Skin of body (tissue), 2 donors: ENCODE measurements around the gene RASEF. TPM values are rescaled to one million over a fixed set of nuclear protein-coding genes. Genes with fewer than 3 reads are reported as not detected.

ENCODE experiments used
- DNase-seq: peaks from one replicate; lab custom pipeline; 2025; lab: John Stamatoyannopoulos, UW
- total RNA-seq: library from RNA; depleted of rRNA; stranded (reverse); fragments of >200 nt; gene quantifications from one replicate; pipeline ENCODE4 v1.2.3, GENCODE V29; 2014

Gene RASEF
- total RNA-seq, 1 donor from 2014 or later, result 4.9 TPM

DNA sequence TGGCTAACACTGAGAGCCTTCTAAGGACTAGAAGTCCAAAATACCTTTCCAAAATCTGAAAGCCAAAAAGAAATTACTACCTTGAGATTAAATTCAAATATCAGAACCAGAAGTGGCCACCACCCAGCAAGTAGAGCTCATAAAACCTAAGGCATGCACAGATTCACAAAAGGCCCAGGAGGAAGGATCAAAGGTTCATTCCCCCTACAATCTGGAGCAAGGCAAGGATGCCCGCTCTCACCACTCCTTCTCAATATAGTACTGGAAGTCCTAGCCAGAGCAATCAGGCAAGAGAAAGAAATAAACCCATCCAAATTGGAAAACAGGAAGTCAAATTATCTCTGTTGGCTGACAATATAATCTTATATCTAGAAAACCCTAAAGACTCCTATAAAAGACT lies 6.0 kb downstream of the RASEF start:
- DNase-seq, result no peak

- no peak for DNase-seq
Observed at GRCh38 chr9:83056174-83056573, 6.8 kb downstream of the RASEF start.

- DNase-seq, result no peak
Observed at GRCh38 chr9:83047839-83048775, 14.8 kb downstream of the RASEF start.

GRCh38 chr9:83043597-83043996 lies 19.3 kb downstream of the RASEF start:
- DNase-seq, result peak; percentile 61

- DNase-seq, result no peak
Observed at GRCh38 chr9:83041771-83042170, 21.2 kb downstream of the RASEF start.

DNA sequence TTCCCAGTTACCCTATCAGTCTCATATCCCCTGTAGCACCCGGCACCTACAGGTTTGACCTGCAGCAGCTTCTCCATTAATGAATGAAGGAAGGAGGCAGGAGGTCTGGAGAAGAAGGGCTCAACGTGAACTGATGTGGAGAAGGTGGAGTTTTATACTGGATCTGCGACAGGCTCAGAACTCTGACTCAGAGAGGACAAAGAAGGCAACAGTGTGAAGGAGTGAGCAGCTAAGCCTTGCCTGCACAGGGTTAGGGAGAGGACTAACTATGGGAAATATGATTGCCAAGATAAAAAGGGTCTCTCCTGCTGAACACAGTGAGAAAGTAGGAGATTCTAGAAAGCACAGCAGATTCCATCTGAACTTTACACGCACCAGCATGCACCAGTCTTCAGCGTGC lies 23.6 kb downstream of the RASEF start:
- no peak for DNase-seq

GRCh38 chr9:83036043-83036442 lies 26.9 kb downstream of the RASEF start:
- no peak for DNase-seq

GRCh38 chr9:83035143-83035542 lies 27.8 kb downstream of the RASEF start:
- no peak for DNase-seq

DNA sequence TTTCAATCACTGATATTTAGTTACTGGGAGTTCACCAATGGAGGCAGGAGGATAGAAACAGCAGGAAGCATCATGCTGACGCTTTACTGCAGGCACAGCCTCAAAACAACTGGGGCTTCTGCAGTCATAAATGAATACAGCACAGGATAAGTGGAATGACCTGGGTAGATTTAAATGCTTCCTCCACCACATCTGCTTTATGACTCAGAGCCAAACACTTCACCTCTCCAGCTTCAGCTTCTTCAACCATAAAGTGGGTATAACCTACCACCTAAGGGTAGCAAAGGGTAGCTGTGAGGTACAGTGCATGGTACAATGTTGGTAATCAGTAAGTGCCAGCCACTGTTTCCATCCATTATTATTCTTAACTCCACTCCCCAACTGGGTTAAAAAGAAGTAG lies 28.4 kb downstream of the RASEF start:
- DNase-seq, result no peak

DNA sequence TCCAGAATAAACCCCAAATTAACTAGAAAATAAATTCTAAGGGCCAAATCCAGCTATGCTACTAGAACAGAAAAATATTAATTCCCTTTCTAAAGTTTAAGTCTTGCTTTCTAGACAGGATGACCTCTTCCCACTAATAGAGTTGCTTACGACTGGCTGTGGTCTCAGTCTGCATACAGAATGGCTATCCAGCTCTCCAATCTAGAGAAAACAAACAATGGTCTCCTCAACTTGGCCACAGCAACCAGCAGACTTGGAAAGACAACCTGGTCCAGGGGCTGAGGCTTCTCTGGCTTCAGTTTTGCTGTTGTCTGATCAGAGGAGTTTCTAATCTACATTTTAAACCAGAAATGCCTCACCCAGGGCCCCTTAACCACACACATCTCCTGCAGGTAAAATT lies 28.9 kb downstream of the RASEF start:
- DNase-seq, result no peak

- no peak for DNase-seq
Observed at GRCh38 chr9:83032065-83032625, 30.8 kb downstream of the RASEF start.

- DNase-seq, result peak; percentile 42
Observed at GRCh38 chr9:83030391-83031107, 32.4 kb downstream of the RASEF start.

DNA sequence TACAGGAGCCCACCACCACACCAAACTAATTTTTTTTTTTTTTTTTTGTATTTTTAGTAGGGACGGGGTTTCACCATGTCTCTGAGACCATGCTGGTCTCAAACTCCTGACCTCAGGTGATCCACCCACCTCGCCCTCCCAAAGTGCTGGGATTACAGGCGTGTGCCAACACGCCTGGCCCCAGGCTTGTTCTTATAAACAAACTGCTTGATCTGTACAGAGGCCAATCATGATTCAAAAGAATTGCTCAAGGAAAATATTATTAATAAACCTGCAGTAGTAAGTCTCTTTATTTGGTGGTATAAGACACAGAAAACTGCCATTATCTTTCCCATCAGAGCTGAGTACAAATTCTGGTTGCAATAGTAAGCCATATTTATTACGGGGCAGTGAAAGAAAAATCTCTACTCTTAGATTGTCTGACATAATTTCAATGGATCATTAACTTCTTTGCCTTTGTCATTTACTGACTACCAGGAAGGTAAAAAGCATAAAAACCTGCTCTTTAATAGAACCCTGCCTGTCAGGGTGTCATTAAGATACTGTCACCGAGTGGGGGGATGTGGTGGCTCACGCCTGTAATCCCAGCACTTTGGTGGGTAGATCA lies 33.3 kb downstream of the RASEF start:
- DNase-seq, result no peak

- no peak for DNase-seq
Observed at GRCh38 chr9:83027153-83027891, 35.6 kb downstream of the RASEF start.

GRCh38 chr9:83024506-83025125 lies 38.3 kb downstream of the RASEF start:
- no peak for DNase-seq

DNA sequence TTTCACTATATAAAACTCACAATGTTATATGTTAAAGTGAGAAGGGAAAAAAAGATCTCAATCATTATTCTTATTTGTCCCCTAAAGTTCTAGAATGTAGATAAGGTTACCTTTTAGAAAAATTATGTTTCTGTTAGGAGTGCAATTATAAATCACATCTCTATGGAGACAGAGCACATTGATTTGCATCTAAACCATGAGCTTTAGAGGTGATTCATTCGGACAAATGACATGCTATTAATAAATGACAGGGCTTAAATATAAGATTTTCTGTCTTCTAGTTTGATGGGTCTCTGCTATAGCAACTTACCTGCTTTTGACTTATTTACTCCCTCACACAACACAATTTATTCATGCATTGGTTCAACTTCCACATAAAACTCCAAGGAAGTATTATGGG lies 39.8 kb downstream of the RASEF start:
- DNase-seq, result no peak

DNA sequence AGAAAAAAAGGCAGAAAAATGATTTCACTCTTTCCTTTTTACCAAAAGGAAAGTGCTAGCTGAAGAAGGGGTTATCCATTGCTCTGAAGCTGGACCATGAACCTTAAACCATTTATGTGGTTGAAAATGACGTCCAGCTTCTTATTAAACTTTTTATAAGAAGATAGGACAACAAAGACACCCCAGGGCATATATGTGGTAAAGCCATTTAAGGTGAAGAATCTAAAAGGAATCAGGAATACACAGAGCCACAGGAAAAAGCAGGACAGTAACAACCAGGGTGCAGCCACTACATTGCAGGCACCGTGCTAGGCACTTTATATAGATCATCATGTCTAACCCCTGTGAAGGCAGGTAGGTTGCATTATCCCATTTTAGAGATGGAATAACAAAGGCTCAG lies 42.1 kb downstream of the RASEF start:
- no peak for DNase-seq

- no peak for DNase-seq
Observed at GRCh38 chr9:83020327-83020726, 42.6 kb downstream of the RASEF start.

DNA sequence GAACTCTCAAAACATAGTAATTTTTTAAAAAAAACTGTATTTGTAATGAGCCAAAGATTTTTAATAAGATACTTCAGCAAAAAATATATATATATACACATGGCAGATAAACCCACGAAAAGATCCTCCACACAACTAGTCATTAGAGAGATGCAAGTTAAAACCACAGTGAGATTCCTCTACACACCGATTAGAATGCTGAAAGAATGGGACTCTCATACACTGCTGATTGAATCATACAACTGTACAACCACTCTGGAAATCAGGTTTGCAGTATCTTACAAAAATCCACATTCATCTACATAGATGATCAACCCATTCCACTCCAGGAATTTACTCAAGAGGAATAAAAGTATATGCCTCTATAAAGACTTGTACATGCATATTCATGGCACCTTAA lies 43.7 kb downstream of the RASEF start:
- DNase-seq, result no peak

DNA sequence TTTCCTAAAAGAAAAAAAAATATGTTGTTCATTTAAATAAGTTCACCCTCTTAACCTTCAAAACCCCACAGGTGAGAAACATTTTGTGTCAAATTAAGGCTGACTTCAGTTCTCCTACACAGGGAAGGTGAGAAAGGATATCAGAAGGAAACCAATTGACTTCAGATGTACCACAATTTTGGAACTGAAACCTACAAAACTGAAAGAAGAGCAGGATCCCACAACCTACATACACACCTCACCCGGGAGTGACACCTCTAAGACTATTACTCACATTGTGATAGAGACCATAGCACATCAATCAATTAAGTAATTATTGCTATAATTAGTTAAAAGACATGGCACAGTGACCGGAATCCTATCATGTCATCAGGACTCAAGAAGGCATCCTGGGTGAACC lies 47.0 kb downstream of the RASEF start:
- DNase-seq, result no peak
